NCI-H187 (cell line): ENCODE measurements around the gene SDHC.

Experiments used
- DNase-seq, 2 experiments: peaks; one replicate each; lab custom pipeline; 2025; lab: John Stamatoyannopoulos, UW

The SDHC gene

GRCh38 chr1:161314201-161314981 lies at the start of gene SDHC:
SDHC (plus strand) TSS chr1:161314381; CDS start chr1:161314406, 25 bp downstream.
- peak; percentile 81 to 92 for DNase-seq

GRCh38 chr1:161265305-161265704 lies 48.9 kb upstream of the SDHC start:
- no peak for DNase-seq

- DNase-seq, result no peak
Observed at GRCh38 chr1:161266202-161266601, 48.0 kb upstream of the SDHC start.

- DNase-seq, result no peak
Observed at GRCh38 chr1:161266836-161267235, 47.3 kb upstream of the SDHC start.

- no peak for DNase-seq
Observed at GRCh38 chr1:161267321-161267720, 46.9 kb upstream of the SDHC start.

- DNase-seq, result no peak
Observed at GRCh38 chr1:161273402-161273801, 40.8 kb upstream of the SDHC start.

- DNase-seq, result no peak
Observed at GRCh38 chr1:161274874-161275273, 39.3 kb upstream of the SDHC start.

- no peak for DNase-seq
Observed at GRCh38 chr1:161282991-161283390, 31.2 kb upstream of the SDHC start.

GRCh38 chr1:161285113-161285512 lies 29.1 kb upstream of the SDHC start:
- no peak for DNase-seq

GRCh38 chr1:161285521-161285920 lies 28.7 kb upstream of the SDHC start:
- no peak for DNase-seq

GRCh38 chr1:161287482-161288054 lies 26.6 kb upstream of the SDHC start:
- no peak for DNase-seq

- no peak for DNase-seq
Observed at GRCh38 chr1:161290779-161291178, 23.4 kb upstream of the SDHC start.

GRCh38 chr1:161297415-161297814 lies 16.8 kb upstream of the SDHC start:
- DNase-seq, result no peak

- no peak for DNase-seq
Observed at GRCh38 chr1:161298116-161298515, 16.1 kb upstream of the SDHC start.

- no peak for DNase-seq
Observed at GRCh38 chr1:161299347-161299746, 14.8 kb upstream of the SDHC start.

- DNase-seq, result no peak
Observed at GRCh38 chr1:161300478-161300877, 13.7 kb upstream of the SDHC start.

- DNase-seq, result no peak
Observed at GRCh38 chr1:161304927-161305866, 9.0 kb upstream of the SDHC start.

GRCh38 chr1:161305867-161306519 lies 8.2 kb upstream of the SDHC start:
- peak; percentile 92 to 94 for DNase-seq

GRCh38 chr1:161307230-161307768 lies 6.9 kb upstream of the SDHC start:
- DNase-seq, result no peak

GRCh38 chr1:161307892-161308638 lies 6.1 kb upstream of the SDHC start:
- no peak for DNase-seq

GRCh38 chr1:161309868-161310267 lies 4.3 kb upstream of the SDHC start, which contains the start of gene MPZ:
MPZ (minus strand) TSS chr1:161309968; CDS start chr1:161309905, 63 bp downstream.
- DNase-seq, result no peak
